NCI-H1436 (cell line): ENCODE results near the gene DRD2.
A peak's percentile ranks its signal among the peaks of the same experiment; 100 is the strongest.

Experiments used
- DNase-seq: peaks from one replicate; lab custom pipeline; 2025; lab: John Stamatoyannopoulos, UW

DRD2 gene

GRCh38 chr11:113484223-113484622 lies 9.0 kb upstream of the DRD2 start:
- DNase-seq: no peak

- DNase-seq: no peak
Observed at GRCh38 chr11:113481672-113482071, 6.5 kb upstream of the DRD2 start.

GRCh38 chr11:113481226-113481625 lies 6.0 kb upstream of the DRD2 start:
- no peak for DNase-seq

- no peak for DNase-seq
Observed at GRCh38 chr11:113477321-113477720, 2.1 kb upstream of the DRD2 start.

- DNase-seq: no peak
Observed at GRCh38 chr11:113476553-113476952, 1.4 kb upstream of the DRD2 start.

- DNase-seq: no peak
Observed at GRCh38 chr11:113474362-113475159, 637 bp downstream of the DRD2 start.

- no peak for DNase-seq
Observed at GRCh38 chr11:113473983-113474361, 1.2 kb downstream of the DRD2 start.

- DNase-seq: no peak
Observed at GRCh38 chr11:113472471-113472870, 2.7 kb downstream of the DRD2 start.

- no peak for DNase-seq
Observed at GRCh38 chr11:113470233-113470632, 5.0 kb downstream of the DRD2 start.

GRCh38 chr11:113468726-113469345 lies 6.4 kb downstream of the DRD2 start:
- DNase-seq: no peak

GRCh38 chr11:113467545-113467944 lies 7.7 kb downstream of the DRD2 start:
- no peak for DNase-seq

GRCh38 chr11:113465786-113466185 lies 9.4 kb downstream of the DRD2 start:
- no peak for DNase-seq

- DNase-seq: no peak
Observed at GRCh38 chr11:113464416-113464815, 10.8 kb downstream of the DRD2 start.

GRCh38 chr11:113462830-113463229 lies 12.4 kb downstream of the DRD2 start:
- DNase-seq: no peak

- DNase-seq: no peak
Observed at GRCh38 chr11:113461639-113462038, 13.6 kb downstream of the DRD2 start.

- DNase-seq: no peak
Observed at GRCh38 chr11:113460469-113460868, 14.7 kb downstream of the DRD2 start.

- DNase-seq: no peak
Observed at GRCh38 chr11:113458189-113458588, 17.0 kb downstream of the DRD2 start.

GRCh38 chr11:113457784-113458183 lies 17.4 kb downstream of the DRD2 start:
- DNase-seq: peak; percentile 37

- no peak for DNase-seq
Observed at GRCh38 chr11:113454455-113454854, 20.7 kb downstream of the DRD2 start.

- DNase-seq: no peak
Observed at GRCh38 chr11:113449743-113450142, 25.5 kb downstream of the DRD2 start.

- no peak for DNase-seq
Observed at GRCh38 chr11:113448316-113448677, 26.9 kb downstream of the DRD2 start.

- no peak for DNase-seq
Observed at GRCh38 chr11:113447621-113448315, 27.4 kb downstream of the DRD2 start.

GRCh38 chr11:113446938-113447337 lies 28.3 kb downstream of the DRD2 start:
- no peak for DNase-seq
